ENCODE data around the gene DTL. TPM values are rescaled to one million over a fixed set of nuclear protein-coding genes. Genes with fewer than 3 reads are reported as not detected.

Gene DTL
- total RNA-seq, 4 donors from 2014 or later: 2.0 to 9.2 (median 5.1) TPM

DNA sequence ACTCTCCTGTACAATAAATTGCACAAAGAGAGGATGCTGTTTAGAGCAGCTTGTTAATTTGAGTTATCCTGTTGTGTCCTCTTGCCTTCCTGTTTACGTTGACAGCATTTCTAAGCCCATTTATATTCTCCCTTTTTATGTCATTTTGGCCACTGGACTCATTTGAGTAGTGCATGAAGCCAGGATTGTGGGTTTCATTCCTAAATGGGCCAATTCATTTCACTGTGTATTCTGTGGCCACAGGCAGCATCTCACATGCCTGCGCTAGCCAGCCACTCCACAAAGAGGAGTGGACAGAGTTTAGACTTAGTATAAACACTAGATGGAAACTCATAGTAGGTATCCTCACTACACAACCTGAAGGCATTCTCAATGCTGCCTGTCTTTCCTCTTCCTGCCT, 73.4 kb downstream of the DTL start:
- DNase-seq: no peak
- 82 to 95% methylated on average over 2 of the region's 2 CpGs for WGBS, 2 donors

DNA sequence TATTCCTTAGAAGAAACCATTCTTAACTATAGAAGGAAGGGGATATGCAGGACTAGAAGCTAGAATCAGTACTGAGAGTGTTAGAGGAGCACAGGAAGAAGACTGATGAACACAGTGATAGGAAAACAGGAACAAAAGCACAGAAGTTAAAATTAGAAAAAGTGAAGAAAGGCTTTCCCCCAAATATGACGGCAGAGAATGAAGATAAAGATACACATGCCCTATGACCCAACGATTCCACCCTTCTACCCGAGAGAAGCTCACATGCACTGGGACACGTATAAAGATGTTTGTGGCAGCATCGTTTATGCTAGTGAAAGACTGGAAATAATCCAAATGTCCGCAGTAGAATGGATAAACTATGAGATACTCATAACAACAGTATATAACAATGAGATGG, 74.2 kb downstream of the DTL start:
- DNase-seq: no peak
- H3K4me3 ChIP-seq: no peak overlapping the region
- TF ChIP-seq POLR2A (IDR thresholded peaks at IDR 0.05): no peak
- TF ChIP-seq, protein P1, sequence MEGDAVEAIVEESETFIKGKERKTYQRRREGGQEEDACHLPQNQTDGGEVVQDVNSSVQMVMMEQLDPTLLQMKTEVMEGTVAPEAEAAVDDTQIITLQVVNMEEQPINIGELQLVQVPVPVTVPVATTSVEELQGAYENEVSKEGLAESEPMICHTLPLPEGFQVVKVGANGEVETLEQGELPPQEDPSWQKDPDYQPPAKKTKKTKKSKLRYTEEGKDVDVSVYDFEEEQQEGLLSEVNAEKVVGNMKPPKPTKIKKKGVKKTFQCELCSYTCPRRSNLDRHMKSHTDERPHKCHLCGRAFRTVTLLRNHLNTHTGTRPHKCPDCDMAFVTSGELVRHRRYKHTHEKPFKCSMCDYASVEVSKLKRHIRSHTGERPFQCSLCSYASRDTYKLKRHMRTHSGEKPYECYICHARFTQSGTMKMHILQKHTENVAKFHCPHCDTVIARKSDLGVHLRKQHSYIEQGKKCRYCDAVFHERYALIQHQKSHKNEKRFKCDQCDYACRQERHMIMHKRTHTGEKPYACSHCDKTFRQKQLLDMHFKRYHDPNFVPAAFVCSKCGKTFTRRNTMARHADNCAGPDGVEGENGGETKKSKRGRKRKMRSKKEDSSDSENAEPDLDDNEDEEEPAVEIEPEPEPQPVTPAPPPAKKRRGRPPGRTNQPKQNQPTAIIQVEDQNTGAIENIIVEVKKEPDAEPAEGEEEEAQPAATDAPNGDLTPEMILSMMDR (IDR thresholded peaks at IDR 0.05): no peak
- H3K4me1 ChIP-seq: peaks cover 3 to 62% (median 5%) of the 10 kb centered on the region in 3 donors
- intact Hi-C loops (cut with DNase I): no loop called here
- WGBS, 2 donors: 66 to 72% methylated on average over 6 of the region's 6 CpGs
- no peaks in the 10 kb centered on the region for H3K9me3 ChIP-seq
- no peaks in the 10 kb centered on the region for H3K36me3 ChIP-seq
- H3K27ac ChIP-seq: peak overlapping the region in 1 of 4 donors; percentile 17
- no peaks in the 10 kb centered on the region for H3K27me3 ChIP-seq

More for the DNA sequence above, 73.4 kb downstream of the DTL start:
- H3K4me3 ChIP-seq: no peak overlapping the region
- H3K27me3 ChIP-seq: no peaks in the 10 kb centered on the region
- intact Hi-C loops (cut with DNase I): no loop called here
- H3K36me3 ChIP-seq: no peaks in the 10 kb centered on the region
- peaks cover 3 to 69% (median 9%) of the 10 kb centered on the region in 3 donors for H3K4me1 ChIP-seq
- H3K27ac ChIP-seq: no peak overlapping the region
- no peaks in the 10 kb centered on the region for H3K9me3 ChIP-seq
- TF ChIP-seq, protein P1 (IDR thresholded peaks at IDR 0.05): no peak
- TF ChIP-seq POLR2A (IDR thresholded peaks at IDR 0.05): no peak

DNA sequence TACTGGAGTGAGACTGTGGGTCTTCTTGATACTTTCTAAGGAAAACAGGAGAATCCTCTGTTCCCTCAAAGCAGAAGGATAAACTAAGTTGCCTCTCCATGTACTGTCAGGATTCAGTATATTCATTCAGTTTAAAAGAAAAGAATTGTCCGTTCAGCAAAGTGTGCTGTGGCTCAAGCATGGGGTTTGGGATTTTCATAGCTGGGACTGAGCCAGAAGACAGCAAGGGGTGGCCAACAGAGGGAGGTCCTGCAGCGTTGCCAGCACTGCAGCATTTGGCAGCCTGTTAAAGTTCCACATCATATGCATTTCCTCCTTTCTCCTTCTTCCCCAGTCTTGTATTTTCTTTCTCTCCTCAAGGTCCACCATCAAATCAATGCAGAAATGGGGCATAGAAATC, 75.1 kb downstream of the DTL start:
- TF ChIP-seq, protein P1 (IDR thresholded peaks at IDR 0.05): no peak
- no peak for TF ChIP-seq POLR2A (IDR thresholded peaks at IDR 0.05)
- 30 to 46% methylated on average over 2 of the region's 2 CpGs for WGBS, 2 donors
- intact Hi-C loops (cut with DNase I): no loop called here
- peaks cover 0 to 53% (median 0%) of the 10 kb centered on the region in 3 donors for H3K4me1 ChIP-seq
- H3K27ac ChIP-seq: no peak overlapping the region
- no peaks in the 10 kb centered on the region for H3K36me3 ChIP-seq
- DNase-seq: no peak
- no peaks in the 10 kb centered on the region for H3K27me3 ChIP-seq
- no peak overlapping the region for H3K4me3 ChIP-seq
- no peaks in the 10 kb centered on the region for H3K9me3 ChIP-seq

GRCh38 chr1:212111536-212111935, 76.0 kb downstream of the DTL start:
- Histone ChIP-seq H3K27ac (no peak overlapping the region), H3K4me3 (no peak overlapping the region), H3K4me1 (peaks cover 0 to 44% (median 0%) of the 10 kb centered on the region in 3 donors), H3K36me3 (no peaks in the 10 kb centered on the region), H3K27me3 (no peaks in the 10 kb centered on the region), H3K9me3 (no peaks in the 10 kb centered on the region)
- TF ChIP-seq POLR2A (IDR thresholded peaks at IDR 0.05): no peak
- TF ChIP-seq, protein P1 (IDR thresholded peaks at IDR 0.05): no peak
- DNase-seq: no peak
- intact Hi-C loops (cut with DNase I): no loop called here
- 93 to 100% methylated on average over 1 of the region's 1 CpG for WGBS, 2 donors

GRCh38 chr1:212113706-212114105, 78.2 kb downstream of the DTL start:
- intact Hi-C loops (cut with DNase I): no loop called here
- DNase-seq: no peak
- Histone ChIP-seq H3K4me3 (no peak overlapping the region), H3K36me3 (no peaks in the 10 kb centered on the region), H3K27me3 (no peaks in the 10 kb centered on the region), H3K4me1 (peaks cover 0 to 38% (median under 1%) of the 10 kb centered on the region in 3 donors), H3K9me3 (no peaks in the 10 kb centered on the region), H3K27ac (no peak overlapping the region)
- 82 to 88% methylated on average over 2 of the region's 2 CpGs for WGBS, 2 donors
- TF ChIP-seq, protein P1 (IDR thresholded peaks at IDR 0.05): no peak
- TF ChIP-seq POLR2A (IDR thresholded peaks at IDR 0.05): no peak
